Trophoblast cell (in vitro differentiated cells and primary cell): ENCODE results near the gene E2F6.

ENCODE experiments used
- DNase-seq, 2 donors: peaks; one replicate each; pipeline ENCODE4 v3.0.0-alpha.2; 2016
- H2AFZ ChIP-seq: 2 replicates; pipeline ENCODE4 v1.6.1; 2013; ENCODE audit warnings: low read length, moderate library complexity, mild to moderate bottlenecking; ENCODE audit not compliant: insufficient read depth, poor library complexity
- H2AK5ac ChIP-seq: 2 replicates; pipeline ENCODE4 v1.6.1; 2013; ENCODE audit warnings: mild to moderate bottlenecking, low read length
- H2BK120ac ChIP-seq: 2 replicates; pipeline ENCODE4 v1.6.1; 2013; ENCODE audit warnings: low read length, mild to moderate bottlenecking, moderate library complexity; ENCODE audit not compliant: insufficient read depth, poor library complexity
- H2BK12ac ChIP-seq: 2 replicates; pipeline ENCODE4 v1.6.1; 2013; ENCODE audit warnings: mild to moderate bottlenecking, low read length, moderate library complexity
- H2BK5ac ChIP-seq: 2 replicates; pipeline ENCODE4 v1.6.1; 2013; ENCODE audit warnings: low read length, low read depth, moderate library complexity, mild to moderate bottlenecking; ENCODE audit not compliant: poor library complexity
- H3K14ac ChIP-seq: 2 replicates; pipeline ENCODE4 v1.6.1; 2013; ENCODE audit warnings: mild to moderate bottlenecking, low read length
- H3K18ac ChIP-seq: 2 replicates; pipeline ENCODE4 v1.6.1; 2013; ENCODE audit warnings: mild to moderate bottlenecking, low read length
- H3K23ac ChIP-seq: 2 replicates; pipeline ENCODE4 v1.6.1; 2013; ENCODE audit warnings: low read length
- H3K27ac ChIP-seq: 2 replicates; pipeline ENCODE4 v1.5.1; 2013; ENCODE audit warnings: low read depth, mild to moderate bottlenecking, inconsistent platforms, low read length, moderate library complexity
- H3K27me3 ChIP-seq: 2 replicates; pipeline ENCODE4 v1.6.1; 2013; ENCODE audit warnings: inconsistent platforms, mild to moderate bottlenecking, low read length, moderate library complexity; ENCODE audit not compliant: insufficient read depth
- H3K36me3 ChIP-seq, 2 experiments: 1 replicate in 1 of 2; 2 replicates in 1 of 2; pipeline ENCODE4 v1.6.1; 2013; ENCODE audit warnings: low read length in 2 of 2, mild to moderate bottlenecking in 2 of 2, moderate library complexity in 1 of 2; ENCODE audit not compliant: insufficient read depth in 2 of 2, control insufficient read depth in 1 of 2
- H3K4ac ChIP-seq: 2 replicates; pipeline ENCODE4 v1.6.1; 2013; ENCODE audit warnings: low read depth, mild to moderate bottlenecking, low read length, moderate library complexity
- H3K4me1 ChIP-seq, 2 experiments: 1 replicate in 1 of 2; 2 replicates in 1 of 2; pipeline ENCODE4 v1.6.1; 2013; ENCODE audit warnings: low read length in 2 of 2, mild to moderate bottlenecking in 2 of 2, moderate library complexity in 1 of 2; ENCODE audit not compliant: insufficient read depth in 2 of 2, control insufficient read depth in 1 of 2
- H3K4me2 ChIP-seq: 2 replicates; pipeline ENCODE4 v1.6.1; 2013; ENCODE audit warnings: inconsistent platforms, mild to moderate bottlenecking, low read length, moderate library complexity
- H3K4me3 ChIP-seq: 2 replicates; pipeline ENCODE4 v1.5.1; 2013; ENCODE audit warnings: mild to moderate bottlenecking, low read depth, low read length, inconsistent platforms
- H3K79me1 ChIP-seq: one replicate; pipeline ENCODE4 v1.6.1; 2013; ENCODE audit warnings: low read length
- H3K79me2 ChIP-seq: 2 replicates; pipeline ENCODE4 v1.6.1; 2013; ENCODE audit warnings: low read length, mild to moderate bottlenecking; ENCODE audit not compliant: control insufficient read depth, insufficient read depth, poor library complexity
- H3K9ac ChIP-seq: 2 replicates; pipeline ENCODE4 v1.6.1; 2013; ENCODE audit warnings: mild to moderate bottlenecking, low read length
- H3K9me3 ChIP-seq: 2 replicates; pipeline ENCODE4 v1.6.1; 2013; ENCODE audit warnings: low read depth, mild to moderate bottlenecking, control low read depth, inconsistent platforms, low read length; ENCODE audit not compliant: insufficient read depth
- H4K12ac ChIP-seq: 2 replicates; pipeline ENCODE4 v1.6.1; 2013; ENCODE audit warnings: low read depth, mild to moderate bottlenecking, low read length, moderate library complexity
- H4K8ac ChIP-seq: 2 replicates; pipeline ENCODE4 v1.6.1; 2013; ENCODE audit warnings: low read depth, mild to moderate bottlenecking, low read length, moderate library complexity
- H4K91ac ChIP-seq: one replicate; pipeline ENCODE4 v1.6.1; 2013; ENCODE audit warnings: low read depth, mild to moderate bottlenecking, low read length, moderate library complexity
- WGBS: extraction: QIAGEN DNeasy Blood & Tissue Kit; methylation state at CpG from one replicate; pipeline ENCODE4 v1.1.7; 2013; ENCODE audit warnings: missing lambda C conversion rate; ENCODE audit not compliant: insufficient read length, insufficient coverage; ENCODE audit errors: extremely low coverage; 5-methylcytosine and 5-hydroxymethylcytosine counted together

E2F6 gene

GRCh38 chr2:11407413-11407812 is 58.5 kb downstream of the E2F6 start:
- Histone ChIP-seq H4K12ac (no peak overlapping the region), H3K27me3 (no peaks in the 10 kb centered on the region), H3K4me1 (peaks cover 5 to 14% of the 10 kb centered on the region in 2 experiments), H3K18ac (no peak overlapping the region), H3K4ac (no peak overlapping the region), H3K4me2 (no peak overlapping the region), H4K8ac (no peak overlapping the region), H2AK5ac (no peak overlapping the region), H3K4me3 (no peak overlapping the region), H4K91ac (no peak overlapping the region), H3K27ac (no peak overlapping the region), H3K79me1 (peaks cover 2% of the 10 kb centered on the region), H2BK120ac (no peak overlapping the region), H3K9me3 (no peaks in the 10 kb centered on the region), H2BK12ac (no peak overlapping the region), H3K9ac (no peak overlapping the region), H3K14ac (no peak overlapping the region), H3K36me3 (no peaks in the 10 kb centered on the region), H2AFZ (no peak overlapping the region), H3K79me2 (no peaks in the 10 kb centered on the region), H3K23ac (no peak overlapping the region), H2BK5ac (no peak overlapping the region)
- DNase-seq: no peak
- WGBS: no CpG with 5 or more reads among the region's 6 CpGs

GRCh38 chr2:11406958-11407381 is 59.0 kb downstream of the E2F6 start:
- H4K91ac ChIP-seq: no peak overlapping the region
- H2AK5ac ChIP-seq: no peak overlapping the region
- no peak overlapping the region for H3K23ac ChIP-seq
- no peak overlapping the region for H2AFZ ChIP-seq
- no peak overlapping the region for H3K4ac ChIP-seq
- no peaks in the 10 kb centered on the region for H3K36me3 ChIP-seq
- no peak overlapping the region for H3K4me2 ChIP-seq
- no peak overlapping the region for H3K14ac ChIP-seq
- no peak overlapping the region for H3K18ac ChIP-seq
- no peaks in the 10 kb centered on the region for H3K9me3 ChIP-seq
- H3K27me3 ChIP-seq: no peaks in the 10 kb centered on the region
- H3K4me3 ChIP-seq: no peak overlapping the region
- no peak overlapping the region for H3K9ac ChIP-seq
- no peak overlapping the region for H2BK120ac ChIP-seq
- H3K79me2 ChIP-seq: no peaks in the 10 kb centered on the region
- H2BK12ac ChIP-seq: no peak overlapping the region
- WGBS: no CpG with 5 or more reads among the region's 3 CpGs
- no peak for DNase-seq
- no peak overlapping the region for H2BK5ac ChIP-seq
- no peak overlapping the region for H4K12ac ChIP-seq
- peaks cover 5 to 14% of the 10 kb centered on the region in 2 experiments for H3K4me1 ChIP-seq
- no peak overlapping the region for H3K27ac ChIP-seq
- H3K79me1 ChIP-seq: peaks cover 2% of the 10 kb centered on the region
- no peak overlapping the region for H4K8ac ChIP-seq

GRCh38 chr2:11406267-11406957 is 59.5 kb downstream of the E2F6 start:
- no peaks in the 10 kb centered on the region for H3K36me3 ChIP-seq
- H2AK5ac ChIP-seq: no peak overlapping the region
- no peak overlapping the region for H2BK12ac ChIP-seq
- H4K91ac ChIP-seq: peak overlapping the region; percentile 2
- no peak overlapping the region for H2AFZ ChIP-seq
- DNase-seq: no peak
- no peak overlapping the region for H3K27ac ChIP-seq
- no peak overlapping the region for H4K12ac ChIP-seq
- H3K9me3 ChIP-seq: no peaks in the 10 kb centered on the region
- H3K4me1 ChIP-seq: peaks cover 5 to 14% of the 10 kb centered on the region in 2 experiments
- WGBS: no CpG with 5 or more reads among the region's 18 CpGs
- no peak overlapping the region for H3K9ac ChIP-seq
- H3K18ac ChIP-seq: no peak overlapping the region
- no peak overlapping the region for H3K4ac ChIP-seq
- no peak overlapping the region for H3K4me3 ChIP-seq
- H3K23ac ChIP-seq: no peak overlapping the region
- no peak overlapping the region for H3K14ac ChIP-seq
- no peak overlapping the region for H3K4me2 ChIP-seq
- H4K8ac ChIP-seq: no peak overlapping the region
- H2BK5ac ChIP-seq: no peak overlapping the region
- peaks cover 2% of the 10 kb centered on the region for H3K79me1 ChIP-seq
- H3K79me2 ChIP-seq: no peaks in the 10 kb centered on the region
- no peak overlapping the region for H2BK120ac ChIP-seq
- H3K27me3 ChIP-seq: no peaks in the 10 kb centered on the region

- Histone ChIP-seq H3K79me1 (peaks cover 2% of the 10 kb centered on the region), H2BK12ac (no peak overlapping the region), H4K12ac (no peak overlapping the region), H3K79me2 (no peaks in the 10 kb centered on the region), H3K9ac (no peak overlapping the region), H3K9me3 (no peaks in the 10 kb centered on the region), H2BK5ac (no peak overlapping the region), H2AK5ac (no peak overlapping the region), H3K36me3 (no peaks in the 10 kb centered on the region), H3K4me2 (no peak overlapping the region), H3K4me3 (no peak overlapping the region), H3K27me3 (no peaks in the 10 kb centered on the region), H2AFZ (no peak overlapping the region), H3K14ac (no peak overlapping the region), H3K4me1 (peaks cover 2 to 9% of the 10 kb centered on the region in 2 experiments), H4K91ac (peak overlapping the region; percentile 2), H3K27ac (no peak overlapping the region), H3K23ac (no peak overlapping the region), H4K8ac (no peak overlapping the region), H2BK120ac (no peak overlapping the region), H3K18ac (no peak overlapping the region), H3K4ac (no peak overlapping the region)
- no peak for DNase-seq
- no CpG with 5 or more reads among the region's 5 CpGs for WGBS
Measured at GRCh38 chr2:11405599-11406266, 60.2 kb downstream of the E2F6 start.
